ENCODE results near the gene SYT15.
A peak's percentile ranks its signal among the peaks of the same experiment; 100 is the strongest.
"Not testable (repeated sequence)": the region's sequence is repeated elsewhere in the genome, so short reads cannot be mapped to it uniquely, and the experiment has no call there.

Gene SYT15

GRCh38 chr10:46558392-46559185, 20.3 kb upstream of the SYT15 start:
- no CpG with 5 or more reads among the region's 9 CpGs for WGBS (ENCODE audit: extremely low coverage, insufficient coverage, low lambda C conversion rate)

DNA sequence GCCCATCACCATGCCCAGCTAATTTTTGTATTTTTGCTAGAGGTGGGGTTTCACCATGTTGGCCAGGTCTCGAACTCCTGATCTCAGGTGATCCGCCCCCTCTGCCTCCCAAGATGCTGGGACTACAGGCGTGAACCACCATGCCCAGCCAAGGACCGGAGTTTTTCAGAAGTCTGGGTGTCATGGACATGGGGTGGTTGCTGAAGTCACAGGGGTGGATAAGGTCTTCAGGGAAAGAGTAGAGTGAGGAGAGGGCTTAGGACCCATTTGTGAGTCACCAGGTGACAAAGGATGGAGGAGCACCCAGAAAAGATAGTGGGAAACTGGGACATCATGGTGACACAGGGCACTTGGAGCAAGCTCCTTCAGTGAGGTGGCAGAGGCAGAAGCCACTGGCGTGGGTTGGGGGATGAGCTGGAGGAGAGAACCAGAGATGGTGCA, 19.7 kb upstream of the SYT15 start:
- no peaks in the 10 kb centered on the region for H3K36me3 ChIP-seq (ENCODE audit: control insufficient read depth, insufficient read depth, low read length)
- H3K18ac ChIP-seq (ENCODE audit: low read length): no peak overlapping the region
- no CpG with 5 or more reads among the region's 5 CpGs for WGBS (ENCODE audit: extremely low coverage, insufficient coverage, low lambda C conversion rate)
- no peak overlapping the region for H3K4ac ChIP-seq (ENCODE audit: low read depth, low read length)
- H3K79me1 ChIP-seq (ENCODE audit: low read length): no peaks in the 10 kb centered on the region
- no peak overlapping the region for H4K5ac ChIP-seq (ENCODE audit: low read length)
- no peak overlapping the region for H3K56ac ChIP-seq (ENCODE audit: low read length)
- no peak overlapping the region for H3K27ac ChIP-seq (ENCODE audit: low read depth, low read length)
- peaks cover 3% of the 10 kb centered on the region for H3K4me1 ChIP-seq (ENCODE audit: control insufficient read depth, low read depth, low read length)
- H4K8ac ChIP-seq (ENCODE audit: low read depth, low read length): no peak overlapping the region
- no peak overlapping the region for H3K23ac ChIP-seq (ENCODE audit: low read length)
- no peak overlapping the region for H2BK5ac ChIP-seq (ENCODE audit: low read length)
- no peak overlapping the region for H3K4me2 ChIP-seq (ENCODE audit: low read length)
- no peak overlapping the region for H3K4me3 ChIP-seq (ENCODE audit: low read length)
- H3K9ac ChIP-seq (ENCODE audit: low read length): no peak overlapping the region
- H3K79me2 ChIP-seq (ENCODE audit: control insufficient read depth, insufficient read depth, low read length): no peaks in the 10 kb centered on the region
- DNase-seq: no peak
- H2BK15ac ChIP-seq (replicated peaks; ENCODE audit: low read depth): no peak overlapping the region
- no peaks in the 10 kb centered on the region for H3K27me3 ChIP-seq (ENCODE audit: insufficient read depth, low read length, poor library complexity)
- no peak overlapping the region for H2AK5ac ChIP-seq (ENCODE audit: low read length)
- H2BK120ac ChIP-seq (ENCODE audit: low read depth, low read length): no peak overlapping the region

More at GRCh38 chr10:46558392-46559185, 20.3 kb upstream of the SYT15 start:
- no peak overlapping the region for H3K27ac ChIP-seq (ENCODE audit: low read depth, low read length)
- no peaks in the 10 kb centered on the region for H3K27me3 ChIP-seq (ENCODE audit: insufficient read depth, low read length, poor library complexity)
- H2BK5ac ChIP-seq (ENCODE audit: low read length): no peak overlapping the region
- no peak overlapping the region for H3K4me2 ChIP-seq (ENCODE audit: low read length)
- no peak overlapping the region for H3K23ac ChIP-seq (ENCODE audit: low read length)
- no peak overlapping the region for H3K4ac ChIP-seq (ENCODE audit: low read depth, low read length)
- no peak overlapping the region for H2BK15ac ChIP-seq (replicated peaks; ENCODE audit: low read depth)
- H3K56ac ChIP-seq (ENCODE audit: low read length): no peak overlapping the region
- no peak for DNase-seq
- no peak overlapping the region for H4K8ac ChIP-seq (ENCODE audit: low read depth, low read length)
- no peak overlapping the region for H3K18ac ChIP-seq (ENCODE audit: low read length)
- no peak overlapping the region for H2AK5ac ChIP-seq (ENCODE audit: low read length)
- H2BK120ac ChIP-seq (ENCODE audit: low read depth, low read length): no peak overlapping the region
- H3K79me2 ChIP-seq (ENCODE audit: control insufficient read depth, insufficient read depth, low read length): no peaks in the 10 kb centered on the region
- no peak overlapping the region for H4K5ac ChIP-seq (ENCODE audit: low read length)
- no peaks in the 10 kb centered on the region for H3K79me1 ChIP-seq (ENCODE audit: low read length)
- no peak overlapping the region for H3K4me3 ChIP-seq (ENCODE audit: low read length)
- no peaks in the 10 kb centered on the region for H3K36me3 ChIP-seq (ENCODE audit: control insufficient read depth, insufficient read depth, low read length)
- H3K4me1 ChIP-seq (ENCODE audit: control insufficient read depth, low read depth, low read length): peaks cover 3% of the 10 kb centered on the region
- no peak overlapping the region for H3K9ac ChIP-seq (ENCODE audit: low read length)

DNA sequence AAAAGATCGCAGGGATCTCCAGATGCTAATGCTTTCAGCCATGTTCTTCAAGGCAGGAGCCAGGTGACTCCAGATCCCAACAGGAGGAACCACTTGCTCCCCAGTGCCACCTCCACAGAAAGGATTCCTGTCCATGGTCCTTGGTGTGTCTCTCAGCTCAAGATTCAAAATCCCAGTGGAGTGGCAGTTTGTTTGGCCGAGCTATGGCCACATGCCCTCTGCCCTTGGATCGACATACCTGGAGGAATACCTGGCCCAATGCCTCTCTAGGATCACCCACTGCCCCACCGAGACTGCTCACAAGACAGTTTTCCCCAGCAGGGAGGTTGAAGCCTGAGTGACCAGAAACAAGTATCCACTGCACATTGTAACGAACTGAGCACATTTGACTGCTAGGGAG, 18.5 kb upstream of the SYT15 start:
- H3K27me3 ChIP-seq (ENCODE audit: insufficient read depth, low read length, poor library complexity): no peaks in the 10 kb centered on the region
- H2BK15ac ChIP-seq (replicated peaks; ENCODE audit: low read depth): no peak overlapping the region
- WGBS (ENCODE audit: extremely low coverage, insufficient coverage, low lambda C conversion rate): no CpG with 5 or more reads among the region's 5 CpGs

DNA sequence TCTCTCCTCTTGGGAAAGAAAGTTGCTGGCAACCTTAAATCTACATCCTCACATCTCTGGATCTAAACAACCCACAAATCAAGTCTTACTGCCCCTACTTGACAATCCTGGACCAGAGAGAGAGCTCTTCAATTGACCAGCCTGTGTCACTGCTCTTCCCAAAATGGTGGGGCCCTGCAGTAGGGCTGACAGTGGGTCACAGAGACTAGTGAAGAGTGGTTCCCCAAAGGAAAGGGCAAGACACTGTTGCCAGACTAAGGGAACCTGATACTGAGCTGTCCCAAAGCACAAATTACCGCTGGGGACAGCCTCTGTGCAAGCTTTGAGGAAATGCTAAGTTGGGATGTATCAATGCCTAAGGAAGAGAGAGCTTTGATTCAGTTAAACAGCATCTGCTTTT, 18.0 kb upstream of the SYT15 start:
- no peak overlapping the region for H2BK5ac ChIP-seq (ENCODE audit: low read length)
- no peak overlapping the region for H2BK15ac ChIP-seq (replicated peaks; ENCODE audit: low read depth)
- no peak overlapping the region for H2BK120ac ChIP-seq (ENCODE audit: low read depth, low read length)
- no CpG with 5 or more reads among the region's 1 CpG for WGBS (ENCODE audit: extremely low coverage, insufficient coverage, low lambda C conversion rate)
- no peak overlapping the region for H4K5ac ChIP-seq (ENCODE audit: low read length)
- no peak overlapping the region for H3K18ac ChIP-seq (ENCODE audit: low read length)
- no peak overlapping the region for H3K4ac ChIP-seq (ENCODE audit: low read depth, low read length)
- no peak overlapping the region for H2AK5ac ChIP-seq (ENCODE audit: low read length)
- H3K23ac ChIP-seq (ENCODE audit: low read length): no peak overlapping the region
- H3K9ac ChIP-seq (ENCODE audit: low read length): no peak overlapping the region
- no peak overlapping the region for H4K8ac ChIP-seq (ENCODE audit: low read depth, low read length)
- no peak overlapping the region for H3K27ac ChIP-seq (ENCODE audit: low read depth, low read length)
- H3K79me2 ChIP-seq (ENCODE audit: control insufficient read depth, insufficient read depth, low read length): no peaks in the 10 kb centered on the region
- H3K4me1 ChIP-seq (ENCODE audit: control insufficient read depth, low read depth, low read length): peaks cover 1% of the 10 kb centered on the region
- H3K36me3 ChIP-seq (ENCODE audit: control insufficient read depth, insufficient read depth, low read length): no peaks in the 10 kb centered on the region
- H3K4me2 ChIP-seq (ENCODE audit: low read length): no peak overlapping the region
- DNase-seq: no peak
- H3K79me1 ChIP-seq (ENCODE audit: low read length): no peaks in the 10 kb centered on the region
- no peaks in the 10 kb centered on the region for H3K27me3 ChIP-seq (ENCODE audit: insufficient read depth, low read length, poor library complexity)
- no peak overlapping the region for H3K56ac ChIP-seq (ENCODE audit: low read length)
- H3K4me3 ChIP-seq (ENCODE audit: low read length): no peak overlapping the region

More for the DNA sequence above, 18.5 kb upstream of the SYT15 start:
- no peaks in the 10 kb centered on the region for H3K79me2 ChIP-seq (ENCODE audit: control insufficient read depth, insufficient read depth, low read length)
- H3K36me3 ChIP-seq (ENCODE audit: control insufficient read depth, insufficient read depth, low read length): no peaks in the 10 kb centered on the region
- DNase-seq: no peak
- no peak overlapping the region for H3K27ac ChIP-seq (ENCODE audit: low read depth, low read length)
- H2BK120ac ChIP-seq (ENCODE audit: low read depth, low read length): no peak overlapping the region
- H3K56ac ChIP-seq (ENCODE audit: low read length): no peak overlapping the region
- no peak overlapping the region for H2AK5ac ChIP-seq (ENCODE audit: low read length)
- H3K9ac ChIP-seq (ENCODE audit: low read length): no peak overlapping the region
- no peak overlapping the region for H3K4me2 ChIP-seq (ENCODE audit: low read length)
- H3K4ac ChIP-seq (ENCODE audit: low read depth, low read length): no peak overlapping the region
- no peak overlapping the region for H3K4me3 ChIP-seq (ENCODE audit: low read length)
- peaks cover 1% of the 10 kb centered on the region for H3K4me1 ChIP-seq (ENCODE audit: control insufficient read depth, low read depth, low read length)
- H2BK5ac ChIP-seq (ENCODE audit: low read length): no peak overlapping the region
- no peak overlapping the region for H4K8ac ChIP-seq (ENCODE audit: low read depth, low read length)
- no peak overlapping the region for H3K18ac ChIP-seq (ENCODE audit: low read length)
- H3K23ac ChIP-seq (ENCODE audit: low read length): no peak overlapping the region
- no peak overlapping the region for H4K5ac ChIP-seq (ENCODE audit: low read length)
- H3K79me1 ChIP-seq (ENCODE audit: low read length): no peaks in the 10 kb centered on the region

DNA sequence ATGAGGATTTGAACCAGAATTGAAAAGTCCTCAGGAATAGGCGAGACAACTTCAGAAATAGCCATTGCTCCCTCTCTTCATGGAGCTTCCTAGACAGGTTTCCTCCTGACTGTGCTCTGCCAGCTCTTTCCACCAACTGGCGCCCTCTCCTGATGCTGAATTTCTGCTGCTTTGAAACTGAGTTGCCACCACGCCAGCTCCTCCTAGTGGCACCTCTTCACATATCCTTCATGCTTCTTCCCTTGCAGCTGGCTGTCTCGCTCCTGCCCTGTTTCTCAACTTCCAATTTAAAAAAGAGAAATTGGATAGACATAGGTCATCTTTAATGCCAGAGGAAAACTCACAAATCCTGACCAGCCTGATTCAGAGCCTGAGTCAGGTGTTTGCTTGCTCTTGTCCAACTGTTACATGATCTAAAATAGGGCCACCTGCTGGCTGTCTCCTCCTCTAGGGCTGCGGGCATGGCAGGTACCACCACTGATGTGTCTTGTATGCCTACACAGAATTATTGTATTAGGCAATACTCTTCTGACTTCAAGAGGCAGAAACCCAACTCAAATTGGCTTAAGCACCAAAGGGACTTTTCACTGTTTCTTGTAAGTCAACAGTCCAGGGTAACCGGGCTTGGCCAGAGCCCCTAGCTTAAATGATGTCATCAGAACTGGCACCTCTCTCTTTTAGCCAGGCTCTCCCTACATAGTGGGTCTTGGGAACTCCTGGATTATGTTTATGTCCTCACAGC, 13.2 kb upstream of the SYT15 start:
- not testable (repeated sequence) for H2AK5ac ChIP-seq (ENCODE audit: low read length); H3K36me3 ChIP-seq (ENCODE audit: control insufficient read depth, insufficient read depth, low read length); H2BK120ac ChIP-seq (ENCODE audit: low read depth, low read length); H4K8ac ChIP-seq (ENCODE audit: low read depth, low read length); H3K27ac ChIP-seq (ENCODE audit: low read depth, low read length); H3K9ac ChIP-seq (ENCODE audit: low read length); H2BK5ac ChIP-seq (ENCODE audit: low read length); H3K27me3 ChIP-seq (ENCODE audit: insufficient read depth, low read length, poor library complexity); H2BK15ac ChIP-seq (replicated peaks; ENCODE audit: low read depth); H3K4ac ChIP-seq (ENCODE audit: low read depth, low read length); H3K56ac ChIP-seq (ENCODE audit: low read length); H3K4me2 ChIP-seq (ENCODE audit: low read length); H3K79me1 ChIP-seq (ENCODE audit: low read length); H3K79me2 ChIP-seq (ENCODE audit: control insufficient read depth, insufficient read depth, low read length); H3K4me1 ChIP-seq (ENCODE audit: control insufficient read depth, low read depth, low read length); H3K23ac ChIP-seq (ENCODE audit: low read length); H4K5ac ChIP-seq (ENCODE audit: low read length); H3K4me3 ChIP-seq (ENCODE audit: low read length); H3K18ac ChIP-seq (ENCODE audit: low read length)
- WGBS (ENCODE audit: extremely low coverage, insufficient coverage, low lambda C conversion rate): no CpG with 5 or more reads among the region's 6 CpGs
- peak; percentile 86 for DNase-seq
